ENCODE measurements around the gene LRFN2.
A peak's percentile ranks its signal among the peaks of the same experiment; 100 is the strongest.

Gene LRFN2

GRCh38 chr6:40516429-40516828 is 70.7 kb downstream of the LRFN2 start:
- DNase-seq (ENCODE audit: low spot score) = no peak

GRCh38 chr6:40512340-40512739 is 74.8 kb downstream of the LRFN2 start:
- DNase-seq (ENCODE audit: low spot score) = no peak

- no peak for DNase-seq (ENCODE audit: low spot score)
These were observed 75.3 kb downstream of the LRFN2 start for GRCh38 chr6:40511884-40512283.

GRCh38 chr6:40510442-40510841 is 76.7 kb downstream of the LRFN2 start:
- DNase-seq (ENCODE audit: low spot score) = no peak

- no peak for DNase-seq (ENCODE audit: low spot score)
These were observed 77.4 kb downstream of the LRFN2 start for GRCh38 chr6:40509716-40510260.

GRCh38 chr6:40509086-40509485 is 78.1 kb downstream of the LRFN2 start:
- no peak for DNase-seq (ENCODE audit: low spot score)

- no peak for DNase-seq (ENCODE audit: low spot score)
These were observed 80.2 kb downstream of the LRFN2 start for GRCh38 chr6:40506954-40507353.

- DNase-seq (ENCODE audit: low spot score) = no peak
These were observed 81.9 kb downstream of the LRFN2 start for GRCh38 chr6:40505191-40505810.

GRCh38 chr6:40504274-40504673 is 82.9 kb downstream of the LRFN2 start:
- DNase-seq (ENCODE audit: low spot score) = peak; percentile 27

- no peak for DNase-seq (ENCODE audit: low spot score)
These were observed 86.9 kb downstream of the LRFN2 start for GRCh38 chr6:40500227-40500626.

- DNase-seq (ENCODE audit: low spot score) = no peak
These were observed 87.9 kb downstream of the LRFN2 start for GRCh38 chr6:40499215-40499614.

GRCh38 chr6:40498148-40498547 is 89.0 kb downstream of the LRFN2 start:
- DNase-seq (ENCODE audit: low spot score) = no peak

- no peak for DNase-seq (ENCODE audit: low spot score)
These were observed 95.0 kb downstream of the LRFN2 start for GRCh38 chr6:40492187-40492586.

- no peak for DNase-seq (ENCODE audit: low spot score)
These were observed 96.7 kb downstream of the LRFN2 start for GRCh38 chr6:40490508-40490907.

GRCh38 chr6:40489798-40490197 is 97.4 kb downstream of the LRFN2 start:
- DNase-seq (ENCODE audit: low spot score) = no peak

- DNase-seq (ENCODE audit: low spot score) = no peak
These were observed 100.6 kb downstream of the LRFN2 start for GRCh38 chr6:40486576-40486975.

- DNase-seq (ENCODE audit: low spot score) = no peak
These were observed 101.4 kb downstream of the LRFN2 start for GRCh38 chr6:40485795-40486194.

- no peak for DNase-seq (ENCODE audit: low spot score)
These were observed 101.9 kb downstream of the LRFN2 start for GRCh38 chr6:40485300-40485699.

- DNase-seq (ENCODE audit: low spot score) = no peak
These were observed 103.1 kb downstream of the LRFN2 start for GRCh38 chr6:40484066-40484465.

- no peak for DNase-seq (ENCODE audit: low spot score)
These were observed 104.6 kb downstream of the LRFN2 start for GRCh38 chr6:40482532-40482931.

GRCh38 chr6:40480678-40481077 is 106.5 kb downstream of the LRFN2 start:
- no peak for DNase-seq (ENCODE audit: low spot score)

- no peak for DNase-seq (ENCODE audit: low spot score)
These were observed 107.5 kb downstream of the LRFN2 start for GRCh38 chr6:40479706-40480105.

- DNase-seq (ENCODE audit: low spot score) = no peak
These were observed 109.7 kb downstream of the LRFN2 start for GRCh38 chr6:40477246-40478126.

Measured in LoVo (cell line).